ENCODE results near the gene NFIC.
"Not testable (repeated sequence)": the region's sequence is repeated elsewhere in the genome, so short reads cannot be mapped to it uniquely, and the experiment has no call there.

NFIC gene

DNA sequence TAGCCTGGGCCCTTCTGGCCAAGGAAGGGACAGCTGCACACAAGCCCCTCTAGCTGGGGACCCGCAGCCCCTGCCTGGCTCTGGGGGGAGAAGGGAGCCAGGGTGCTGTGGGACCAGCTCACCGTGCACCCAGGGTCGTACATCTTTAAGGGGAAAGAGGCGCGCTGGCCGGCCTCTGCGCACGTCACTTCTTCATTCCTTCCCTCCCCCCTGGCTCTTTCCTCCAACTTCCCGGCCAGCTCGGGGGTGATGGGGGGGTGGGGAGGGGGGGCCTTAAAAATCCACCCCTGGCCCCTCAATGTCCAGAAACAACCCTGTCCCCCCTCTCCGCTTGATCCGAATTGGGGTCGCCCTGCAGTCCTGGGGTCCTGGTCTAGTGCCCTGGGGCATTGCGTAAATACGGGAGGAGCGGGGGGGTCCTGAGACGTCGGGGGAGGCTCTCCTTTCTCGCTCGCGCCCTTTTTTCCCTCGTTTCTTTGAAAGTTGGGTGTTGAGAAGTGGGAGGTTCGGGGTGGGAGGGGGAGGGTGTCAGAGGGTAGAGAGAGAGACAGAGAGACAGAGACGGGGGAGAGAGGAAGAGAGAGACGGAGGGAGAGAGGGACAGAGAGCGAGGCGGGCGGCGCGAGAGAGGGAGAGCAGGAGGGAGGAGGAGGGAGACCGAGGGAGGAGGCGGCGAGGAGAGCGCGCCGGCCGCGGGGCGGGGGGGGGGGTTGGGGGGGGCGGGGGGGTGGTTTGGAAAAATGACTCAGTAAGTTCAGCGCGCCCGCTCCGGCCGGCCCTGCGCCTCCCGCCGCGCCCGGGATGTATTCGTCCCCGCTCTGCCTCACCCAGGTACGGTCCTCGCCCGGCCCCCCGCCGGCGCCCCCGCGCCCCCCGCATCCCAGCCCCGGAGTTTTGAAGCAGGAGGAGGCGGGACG is at the start of gene NFIC:
Gene NFIC, plus strand, starts transcription at position 748 of the 917 bp plus-strand sequence. Its CDS starts 54 bp downstream, at position 802.
- peak; percentile 88 for DNase-seq

DNA sequence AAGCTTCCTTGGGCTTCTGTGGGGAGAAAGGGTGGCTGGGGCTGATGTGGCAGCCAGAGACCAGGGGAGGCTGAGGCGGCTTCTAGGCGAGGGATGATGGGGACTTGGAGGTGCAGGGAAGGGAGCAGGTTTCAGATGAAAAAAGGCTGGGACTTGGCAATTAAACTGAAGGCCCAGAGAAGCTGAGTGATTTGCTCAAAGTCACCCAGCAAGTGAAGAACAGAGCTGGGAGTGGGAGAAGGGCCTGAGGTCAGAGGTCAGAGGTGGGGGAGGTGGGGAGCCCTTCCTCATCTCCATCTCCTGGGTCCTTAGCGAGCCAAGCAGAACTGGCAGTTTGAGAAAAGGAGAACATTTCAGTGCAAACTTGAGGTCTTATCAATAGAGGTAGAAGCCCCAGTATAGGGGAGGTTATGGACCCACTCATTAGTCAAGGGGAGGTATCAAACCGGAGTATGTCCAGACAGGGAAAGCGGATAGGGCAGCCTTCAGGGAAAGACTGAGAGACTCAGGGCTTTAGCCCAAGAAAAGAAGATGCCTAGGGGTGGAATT is 49.6 kb upstream of the NFIC start:
- no peak for DNase-seq

GRCh38 chr19:3319643-3320353 is 46.6 kb upstream of the NFIC start:
- no peak for DNase-seq

DNA sequence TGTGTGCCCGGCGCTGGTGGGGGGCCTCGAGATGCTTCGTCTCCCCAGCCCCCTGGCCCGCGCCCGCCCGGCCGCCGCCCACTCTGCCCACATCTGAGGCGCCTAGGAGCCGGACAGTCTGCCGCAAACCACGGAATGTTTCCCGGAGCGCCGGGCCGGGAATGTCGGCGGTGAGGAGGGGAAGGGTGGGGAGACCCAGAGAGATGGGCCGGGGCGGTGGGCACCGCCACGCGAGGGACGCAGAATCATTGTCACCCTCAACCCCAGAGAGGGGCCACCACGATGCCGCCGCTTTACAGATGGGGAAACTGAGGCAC is 46.1 kb upstream of the NFIC start:
- DNase-seq, result no peak

- DNase-seq, result no peak
Observed at GRCh38 chr19:3320853-3321252, 45.5 kb upstream of the NFIC start.

GRCh38 chr19:3321696-3322095 is 44.7 kb upstream of the NFIC start:
- no peak for DNase-seq

GRCh38 chr19:3322199-3322978 is 44.0 kb upstream of the NFIC start:
- DNase-seq, result no peak

- no peak for DNase-seq
Observed at GRCh38 chr19:3323026-3323425, 43.4 kb upstream of the NFIC start.

- no peak for DNase-seq
Observed at GRCh38 chr19:3323658-3324057, 42.7 kb upstream of the NFIC start.

DNA sequence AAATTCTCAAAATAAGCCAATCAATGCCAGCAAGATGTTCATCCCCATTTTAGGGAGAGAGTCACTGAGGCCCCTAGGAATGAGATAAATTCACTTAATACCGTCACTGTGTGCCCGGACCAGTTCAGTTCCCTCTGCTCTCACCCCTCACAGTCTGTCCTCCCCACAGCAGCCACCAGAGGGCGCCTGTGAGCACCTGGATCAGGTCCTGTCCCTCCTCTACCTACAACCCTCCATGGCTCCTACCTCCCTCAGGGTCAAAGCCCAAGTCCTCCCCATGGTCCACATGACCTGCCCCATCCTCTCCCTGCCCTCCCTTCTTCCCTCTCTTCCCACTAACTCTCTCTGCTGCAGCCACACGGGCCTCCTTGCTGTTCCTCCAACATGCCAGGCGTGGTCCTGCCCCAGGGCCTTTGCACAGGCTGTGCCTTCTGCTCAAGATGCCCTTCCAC is 42.0 kb upstream of the NFIC start:
- peak; percentile 21 for DNase-seq

- no peak for DNase-seq
Observed at GRCh38 chr19:3325451-3325850, 40.9 kb upstream of the NFIC start.

GRCh38 chr19:3328743-3329142 is 37.6 kb upstream of the NFIC start:
- no peak for DNase-seq

DNA sequence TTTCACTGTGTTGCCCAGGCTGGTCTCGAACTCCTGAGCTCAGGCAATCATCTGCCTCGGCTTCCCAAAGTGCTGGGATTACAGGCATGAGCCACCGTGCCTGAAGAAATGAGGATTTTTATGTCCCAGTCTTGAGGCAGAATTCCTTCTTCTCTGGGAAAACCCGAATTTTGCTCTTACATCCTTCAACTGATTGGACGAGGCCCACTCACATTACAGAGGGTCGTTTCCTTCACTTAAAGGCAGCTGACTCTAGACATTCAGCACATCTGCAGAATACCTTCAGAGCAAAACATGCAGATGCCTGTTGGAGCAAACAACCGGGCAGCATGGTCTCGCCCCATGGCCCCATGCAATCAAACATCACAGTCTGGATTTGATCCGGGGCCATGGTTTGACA is 36.3 kb upstream of the NFIC start:
- no peak for DNase-seq

DNA sequence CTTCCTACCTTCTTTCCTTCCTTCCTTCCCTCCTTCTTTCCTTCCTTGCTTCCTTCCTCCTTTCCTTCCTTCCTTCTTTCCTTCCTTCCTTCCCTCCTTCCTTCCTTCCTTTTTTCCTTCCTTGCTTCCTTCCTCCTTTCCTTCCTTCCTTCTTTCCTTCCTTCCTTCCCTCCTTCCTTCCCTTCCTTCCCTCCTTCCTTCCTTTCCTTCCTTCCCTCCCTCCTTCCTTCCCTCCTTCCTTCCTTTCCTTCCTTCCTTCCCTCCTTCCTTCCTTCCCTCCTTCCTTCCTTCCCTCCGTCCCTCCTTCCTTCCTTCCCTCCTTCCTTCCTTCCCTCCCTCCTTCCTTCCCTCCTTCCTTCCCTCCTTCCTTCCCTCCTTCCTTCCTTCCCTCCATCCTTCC is 34.2 kb upstream of the NFIC start:
- DNase-seq, result not testable (repeated sequence)

GRCh38 chr19:3333020-3333583 is 33.3 kb upstream of the NFIC start:
- no peak for DNase-seq

- no peak for DNase-seq
Observed at GRCh38 chr19:3333662-3334061, 32.7 kb upstream of the NFIC start.

GRCh38 chr19:3334749-3335430 is 31.5 kb upstream of the NFIC start:
- not testable (repeated sequence) for DNase-seq

GRCh38 chr19:3335431-3336350 is 30.7 kb upstream of the NFIC start:
- no peak for DNase-seq

DNA sequence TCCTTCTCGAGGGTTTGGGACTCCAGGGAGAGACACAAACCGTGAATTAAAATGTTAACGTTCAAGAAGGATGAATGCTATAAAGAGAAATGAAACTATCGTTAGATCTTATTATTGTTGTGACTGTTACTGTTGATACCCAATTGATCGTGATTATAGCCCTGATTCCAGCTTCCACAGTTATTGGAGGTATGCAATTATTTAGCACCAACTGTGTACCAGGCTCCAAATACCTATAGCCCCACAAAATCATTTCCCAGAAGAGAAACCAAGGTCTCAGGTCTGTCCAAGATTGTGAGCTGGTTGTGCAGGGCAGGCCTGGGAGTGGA is 30.1 kb upstream of the NFIC start:
- DNase-seq, result no peak

DNA sequence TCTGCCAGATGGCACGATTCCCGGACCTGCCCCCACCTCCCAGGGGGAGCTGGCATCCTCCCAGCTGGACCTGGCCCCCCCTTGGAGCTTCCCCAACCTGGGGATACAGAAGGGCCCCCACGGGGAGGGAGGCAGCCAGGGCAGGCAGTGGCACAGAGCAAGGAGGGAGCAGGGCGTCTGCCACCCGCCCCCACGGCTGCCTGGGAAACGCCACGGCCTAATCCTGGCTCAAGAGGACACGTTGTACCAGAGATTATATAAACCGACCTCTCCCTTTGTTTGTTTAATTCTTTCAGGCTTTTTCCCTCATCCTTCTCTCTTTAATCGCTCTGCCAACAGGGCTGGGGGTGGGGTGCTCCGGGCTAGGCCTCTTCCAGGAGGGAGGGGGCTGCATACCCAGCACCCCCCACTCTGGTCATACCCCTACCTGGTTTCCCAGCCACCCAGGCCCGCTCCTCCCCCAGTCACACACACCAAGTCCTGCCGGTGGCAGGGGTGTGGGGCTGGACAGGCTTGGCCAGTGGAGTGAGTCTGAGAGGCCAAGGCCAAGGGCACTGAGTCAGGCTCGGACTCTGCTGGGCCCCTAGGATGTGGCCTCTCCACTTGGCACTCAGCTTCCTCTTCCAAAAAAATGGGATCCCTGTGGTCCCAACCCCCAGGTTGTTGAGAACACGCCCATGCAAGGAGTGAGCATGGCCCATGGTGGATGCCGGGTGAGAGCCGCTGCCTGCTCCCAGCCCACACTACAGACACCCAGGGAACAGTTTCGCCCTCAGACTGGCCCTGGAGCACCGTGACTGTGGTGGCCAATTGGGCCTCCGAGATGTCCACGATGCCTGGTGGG is 29.5 kb upstream of the NFIC start:
- DNase-seq, result no peak
